Muscle of leg (tissue), 11 donors: ENCODE results near the gene TSC2. TPM values are rescaled to one million over a fixed set of nuclear protein-coding genes. Genes with fewer than 3 reads are reported as not detected.
"Not testable (repeated sequence)": the region's sequence is repeated elsewhere in the genome, so short reads cannot be mapped to it uniquely, and the experiment has no call there.

ENCODE experiments used
- DNase-seq: peaks from one replicate; pipeline ENCODE4 v3.0.0; 2013
- H3K27ac ChIP-seq: one replicate; pipeline ENCODE4 v1.5.1; 2013; ENCODE audit warnings: mild to moderate bottlenecking, low read length, control low read depth
- H3K27me3 ChIP-seq: one replicate; pipeline ENCODE4 v1.6.1; 2013; ENCODE audit warnings: low read length; ENCODE audit not compliant: control insufficient read depth, insufficient read depth
- H3K36me3 ChIP-seq: one replicate; pipeline ENCODE4 v1.6.1; 2013; ENCODE audit warnings: low read length; ENCODE audit not compliant: control insufficient read depth, insufficient read depth
- H3K4me1 ChIP-seq: one replicate; pipeline ENCODE4 v1.6.1; 2013; ENCODE audit warnings: low read length; ENCODE audit not compliant: control insufficient read depth, insufficient read depth
- H3K4me3 ChIP-seq: one replicate; pipeline ENCODE4 v1.5.1; 2013; ENCODE audit warnings: low read length, control low read depth
- H3K9me3 ChIP-seq: replicated peaks from 2 replicates; pipeline ENCODE4 v1.6.1; 2013; ENCODE audit warnings: low read depth, low read length; ENCODE audit not compliant: control insufficient read depth
- WGBS: methylation state at CpG from one replicate; pipeline ENCODE4 v1.1.5; 2013; ENCODE audit warnings: missing lambda C conversion rate; ENCODE audit not compliant: insufficient coverage; 5-methylcytosine and 5-hydroxymethylcytosine counted together
- polyA plus RNA-seq, 8 donors: library from polyadenylated mRNA; unstranded; fragments of 120-200 nt; gene quantifications; one replicate each; pipeline versions ENCODE4 v1.2.1 to v1.2.3, GENCODE V29; 2013; ENCODE audit warnings: inconsistent platforms in 1 of 8, low replicate concordance in 1 of 8; ENCODE audit not compliant: insufficient read length in 8 of 8, insufficient read depth in 1 of 8
- total RNA-seq: library from RNA; stranded (reverse); fragments of 120-200 nt; gene quantifications from one replicate; pipeline ENCODE4 v1.2.4, GENCODE V29; 2013

The TSC2 gene
- total and polyA plus RNA-seq, 9 donors = 31.8 to 109 (median 79.4) TPM

- peak overlapping the region; percentile 51 for H3K27ac ChIP-seq
- peaks cover 4% of the 10 kb centered on the region for H3K36me3 ChIP-seq
- H3K4me1 ChIP-seq = peaks cover 54% of the 10 kb centered on the region
- H3K4me3 ChIP-seq = no peak overlapping the region
- WGBS = 55% methylated on average over 14 of the region's 19 CpGs
- no peaks in the 10 kb centered on the region for H3K9me3 ChIP-seq
- peak; percentile 27 for DNase-seq
- H3K27me3 ChIP-seq = no peaks in the 10 kb centered on the region
Observed at GRCh38 chr16:2121853-2122252, 74.1 kb downstream of the TSC2 start.

- 46% methylated on average over 12 of the region's 17 CpGs for WGBS
- Histone ChIP-seq H3K4me3 (no peak overlapping the region), H3K4me1 (peaks cover 60% of the 10 kb centered on the region)
Observed at GRCh38 chr16:2122429-2122828, 74.6 kb downstream of the TSC2 start.

GRCh38 chr16:2122934-2123683 is 75.3 kb downstream of the TSC2 start:
- H3K4me3 ChIP-seq = not testable (repeated sequence)
- DNase-seq = peak; percentile 60

More at GRCh38 chr16:2122429-2122828, 74.6 kb downstream of the TSC2 start:
- no peaks in the 10 kb centered on the region for H3K27me3 ChIP-seq
- no peak for DNase-seq
- H3K36me3 ChIP-seq = no peaks in the 10 kb centered on the region
- peak overlapping the region; percentile 60 for H3K27ac ChIP-seq
- H3K9me3 ChIP-seq = no peaks in the 10 kb centered on the region

GRCh38 chr16:2123706-2124376 is 76.1 kb downstream of the TSC2 start:
- WGBS = 18% methylated on average over 4 of the region's 27 CpGs
- DNase-seq, H3K4me3 ChIP-seq, H3K36me3 ChIP-seq, H3K27me3 ChIP-seq, H3K9me3 ChIP-seq: not testable (repeated sequence)
- peaks cover 69% of the 10 kb centered on the region for H3K4me1 ChIP-seq
- H3K27ac ChIP-seq = peak overlapping the region; percentile 96

More at GRCh38 chr16:2122934-2123683, 75.3 kb downstream of the TSC2 start:
- H3K4me1 ChIP-seq = peaks cover 62% of the 10 kb centered on the region
- H3K27ac ChIP-seq = peak overlapping the region; percentile 96
- not testable (repeated sequence) for H3K9me3 ChIP-seq, H3K36me3 ChIP-seq, H3K27me3 ChIP-seq
- WGBS = 47% methylated on average over 4 of the region's 26 CpGs

GRCh38 chr16:2124377-2124693 is 76.5 kb downstream of the TSC2 start:
- Histone ChIP-seq H3K4me1 (peaks cover 71% of the 10 kb centered on the region), H3K4me3 (peak overlapping the region; percentile 20), H3K27ac (peak overlapping the region; percentile 96)
- DNase-seq, H3K36me3 ChIP-seq, H3K27me3 ChIP-seq, H3K9me3 ChIP-seq: not testable (repeated sequence)
- WGBS = 0% methylated on average over 4 of the region's 11 CpGs

GRCh38 chr16:2124694-2125444 is 77.1 kb downstream of the TSC2 start:
- peak overlapping the region; percentile 96 for H3K27ac ChIP-seq
- peak overlapping the region; percentile 20 for H3K4me3 ChIP-seq
- 2% methylated on average over 8 of the region's 37 CpGs for WGBS

GRCh38 chr16:2125609-2126008 is 77.8 kb downstream of the TSC2 start:
- Histone ChIP-seq H3K27ac (peak overlapping the region; percentile 96), H3K4me3 (peak overlapping the region; percentile 18), H3K4me1 (peaks cover 82% of the 10 kb centered on the region)
- DNase-seq = peak; percentile 36
- H3K27me3 ChIP-seq, H3K36me3 ChIP-seq, H3K9me3 ChIP-seq: not testable (repeated sequence)
- no CpG with 5 or more reads among the region's 11 CpGs for WGBS

More at GRCh38 chr16:2124694-2125444, 77.1 kb downstream of the TSC2 start:
- not testable (repeated sequence) for H3K36me3 ChIP-seq, H3K27me3 ChIP-seq, H3K9me3 ChIP-seq
- peaks cover 75% of the 10 kb centered on the region for H3K4me1 ChIP-seq
- peak; percentile 94 for DNase-seq

GRCh38 chr16:2126161-2126743 is 78.5 kb downstream of the TSC2 start:
- H3K4me3 ChIP-seq = not testable (repeated sequence)
- peak; percentile 70 for DNase-seq
- peaks cover 82% of the 10 kb centered on the region for H3K4me1 ChIP-seq

GRCh38 chr16:2126928-2127556 is 79.3 kb downstream of the TSC2 start:
- peak overlapping the region; percentile 96 for H3K27ac ChIP-seq
- H3K27me3 ChIP-seq, H3K4me3 ChIP-seq, H3K9me3 ChIP-seq, H3K36me3 ChIP-seq: not testable (repeated sequence)
- peaks cover 75% of the 10 kb centered on the region for H3K4me1 ChIP-seq
- peak; percentile 42 for DNase-seq
- WGBS = 67% methylated on average over 19 of the region's 31 CpGs

More at GRCh38 chr16:2126161-2126743, 78.5 kb downstream of the TSC2 start:
- not testable (repeated sequence) for H3K9me3 ChIP-seq, H3K36me3 ChIP-seq, H3K27me3 ChIP-seq
- peak overlapping the region; percentile 96 for H3K27ac ChIP-seq
- WGBS = 32% methylated on average over 13 of the region's 21 CpGs
